GM18868 (cell line): ENCODE measurements around the gene CBY3.
"Not testable (repeated sequence)": the region's sequence is repeated elsewhere in the genome, so short reads cannot be mapped to it uniquely, and the experiment has no call there.

Experiments used
- ATAC-seq: cut with Tn5 transposase; IDR thresholded peaks from one replicate; pipeline ENCODE4 v1.9.1; 2021; ENCODE audit warnings: mild to moderate bottlenecking, moderate library complexity; ENCODE audit not compliant: unreplicated experiment

Gene CBY3

GRCh38 chr5:179678223-179679013, 2.4 kb downstream of the CBY3 start:
- peak; percentile 95 for ATAC-seq

DNA sequence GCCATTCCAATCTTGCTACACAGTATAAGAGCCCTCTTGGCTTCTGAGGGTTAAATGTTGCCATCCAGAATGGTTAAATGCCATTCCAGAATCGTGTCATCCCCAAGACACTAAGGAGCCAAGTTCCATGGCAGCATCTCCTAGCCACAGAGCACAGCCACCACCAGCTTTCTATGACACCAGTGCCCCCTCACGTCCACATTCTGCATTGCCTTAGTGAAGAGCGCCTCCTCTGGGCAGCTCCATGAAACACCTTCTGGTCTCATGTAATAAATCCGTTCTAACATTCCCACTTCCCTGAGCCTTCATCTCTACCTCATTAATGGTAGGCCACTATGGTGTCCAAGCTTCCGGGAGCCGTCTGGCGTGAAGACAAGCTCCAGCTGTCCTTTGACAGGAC, 12.4 kb downstream of the CBY3 start:
- no peak for ATAC-seq

GRCh38 chr5:179661647-179662046, 19.2 kb downstream of the CBY3 start:
- ATAC-seq = not testable (repeated sequence)

GRCh38 chr5:179658179-179658856, 22.5 kb downstream of the CBY3 start:
- ATAC-seq = peak; percentile 69

GRCh38 chr5:179657302-179658178, 23.3 kb downstream of the CBY3 start:
- peak; percentile 85 for ATAC-seq

- not testable (repeated sequence) for ATAC-seq
These were observed 27.7 kb downstream of the CBY3 start for GRCh38 chr5:179653135-179653534.

DNA sequence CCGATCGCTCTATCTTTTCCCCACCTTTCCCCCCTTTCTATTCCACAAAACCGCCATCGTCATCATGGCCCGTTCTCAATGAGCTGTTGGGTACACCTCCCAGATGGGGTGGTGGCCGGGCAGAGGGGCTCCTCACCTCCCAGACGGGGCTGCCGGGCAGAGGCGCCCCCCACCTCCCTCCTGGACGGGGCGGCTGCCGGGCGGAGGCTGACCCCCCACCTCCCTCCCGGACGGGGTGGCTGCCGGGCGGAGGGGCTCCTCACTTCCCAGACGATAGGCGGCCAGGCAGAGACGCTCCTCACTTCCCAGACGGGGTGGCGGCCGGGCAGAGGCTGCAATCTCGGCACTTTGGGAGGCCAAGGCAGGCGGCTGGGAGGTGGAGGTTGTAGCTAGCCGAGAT, 30.6 kb downstream of the CBY3 start:
- not testable (repeated sequence) for ATAC-seq

- ATAC-seq = not testable (repeated sequence)
These were observed 31.6 kb downstream of the CBY3 start for GRCh38 chr5:179649166-179649703.

DNA sequence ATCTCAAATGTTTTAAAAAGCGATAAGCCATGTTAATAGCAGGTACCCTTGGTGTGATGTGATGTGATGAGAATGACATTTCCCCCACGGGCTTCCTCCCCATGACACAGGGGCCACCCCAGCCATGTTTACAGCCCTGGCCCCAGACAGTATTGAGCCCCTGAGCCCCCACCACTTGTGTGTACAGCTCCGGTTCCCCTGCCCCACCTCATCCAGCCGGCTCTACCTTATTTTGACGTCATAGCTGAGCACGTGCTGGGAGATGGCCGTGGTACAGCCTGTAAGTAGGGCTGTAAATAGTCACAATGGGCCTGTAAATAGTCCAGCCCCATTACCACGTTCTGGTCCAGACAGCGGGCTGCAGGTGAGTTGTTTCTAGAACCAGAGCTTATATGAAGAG, 32.4 kb downstream of the CBY3 start:
- ATAC-seq = no peak

DNA sequence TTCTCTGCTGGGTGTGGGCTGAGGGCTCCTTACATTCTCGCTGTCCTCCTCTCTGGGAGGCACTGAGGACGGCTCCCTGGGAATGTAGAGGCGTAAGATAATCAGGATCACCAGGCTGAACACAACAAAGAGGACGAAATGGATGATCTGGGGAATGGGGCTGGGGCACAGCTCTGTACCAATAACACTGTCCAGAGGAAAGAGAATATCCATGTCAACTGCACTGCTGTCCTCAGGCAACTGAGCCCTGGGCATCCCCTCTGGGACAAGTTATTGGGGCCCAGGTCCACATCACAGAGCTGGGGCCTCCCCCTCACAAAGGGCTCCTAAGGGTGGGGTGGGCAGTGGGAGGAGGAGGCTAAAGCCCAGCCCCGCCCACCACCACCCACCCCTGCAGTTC, 36.1 kb downstream of the CBY3 start:
- ATAC-seq = not testable (repeated sequence)

GRCh38 chr5:179643141-179643920, 37.5 kb downstream of the CBY3 start:
- ATAC-seq = not testable (repeated sequence)

- not testable (repeated sequence) for ATAC-seq
These were observed 38.2 kb downstream of the CBY3 start for GRCh38 chr5:179642626-179643025.

- ATAC-seq = not testable (repeated sequence)
These were observed 39.1 kb downstream of the CBY3 start for GRCh38 chr5:179641745-179642144.

DNA sequence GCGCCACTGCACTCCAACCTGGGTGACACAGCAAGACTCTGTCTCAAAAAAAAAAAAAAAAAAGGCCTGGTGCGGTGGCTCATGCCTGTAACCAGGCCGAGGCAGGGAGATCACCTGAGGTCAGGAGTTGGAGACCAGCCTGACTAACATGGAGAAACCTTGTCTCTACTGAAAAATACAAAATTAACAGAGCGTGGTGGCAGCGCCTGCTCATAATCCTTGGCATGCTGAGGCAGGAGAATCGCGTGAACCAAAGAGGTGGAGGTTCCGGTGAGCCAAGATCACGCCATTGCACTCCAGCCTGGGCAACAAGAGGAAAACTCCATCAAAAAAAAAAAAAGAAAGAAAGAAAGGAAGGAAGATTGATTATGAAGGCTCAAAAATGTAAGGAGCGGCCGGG, 41.5 kb downstream of the CBY3 start:
- ATAC-seq = not testable (repeated sequence)

- peak; percentile 90 for ATAC-seq
These were observed 46.3 kb downstream of the CBY3 start for GRCh38 chr5:179634370-179635172.

- peak; percentile 65 for ATAC-seq
These were observed 47.1 kb downstream of the CBY3 start for GRCh38 chr5:179633501-179634369.
